WTC11 (cell line): Measurements from ENCODE around the gene CPNE4. TPM values are rescaled to one million over a fixed set of nuclear protein-coding genes. Genes with fewer than 3 reads are reported as not detected.

Experiments used
- ATAC-seq: fragments of 200-7000 bp; cut with Tn5 transposase; 2 replicates; pipeline ENCODE4 v1.10.0; 2021; ENCODE audit warnings: mild to moderate bottlenecking, moderate library complexity
- CTCF ChIA-PET: fragments of 300-600 bp; sonication (Branson Sonifier 250); formaldehyde crosslinking; loops from one replicate; lab custom pipeline; 2021; ENCODE audit warnings: antibody characterized with exemption; lab: Charles Lee
- POLR2A ChIA-PET: fragments of 350-600 bp; sonication (Branson Sonifier 250); formaldehyde crosslinking; loops from one replicate; lab custom pipeline; 2021; ENCODE audit warnings: antibody characterized with exemption; lab: Charles Lee
- DNase-seq: peaks from one replicate; pipeline ENCODE4 v3.0.0; 2021; ENCODE audit warnings: low spot score
- H3K27ac Mint-ChIP-seq: 2 replicates; pipeline ENCODE4 v1.8.0; 2021; ENCODE audit warnings: mixed read lengths
- H3K27me3 Mint-ChIP-seq: 2 replicates; pipeline ENCODE4 v1.8.0; 2021; ENCODE audit warnings: low read depth, mild to moderate bottlenecking, moderate library complexity, mixed read lengths
- H3K36me3 Mint-ChIP-seq: 2 replicates; pipeline ENCODE4 v1.8.0; 2021; ENCODE audit warnings: mixed read lengths
- H3K4me1 Mint-ChIP-seq: 2 replicates; pipeline ENCODE4 v1.8.0; 2022; ENCODE audit warnings: mixed read lengths
- H3K4me3 Mint-ChIP-seq: 2 replicates; pipeline ENCODE4 v1.8.0; 2021; ENCODE audit warnings: mild to moderate bottlenecking, moderate library complexity, mixed read lengths
- H3K9me3 Mint-ChIP-seq: 2 replicates; pipeline ENCODE4 v1.8.0; 2021; ENCODE audit warnings: mixed read lengths
- ATF1 ChIP-seq: sonication (generic); formaldehyde crosslinking; IDR thresholded peaks from 2 replicates; pipeline ENCODE4 v1.8.1; 2023; ENCODE audit warnings: mild to moderate bottlenecking, moderate library complexity, missing genetic modification reagents
- E2F1 ChIP-seq: sonication (generic); formaldehyde crosslinking; IDR thresholded peaks from 2 replicates; pipeline ENCODE4 v1.8.0; 2022; ENCODE audit warnings: mild to moderate bottlenecking, missing genetic modification reagents
- FOXP1 ChIP-seq: sonication (generic); formaldehyde crosslinking; IDR thresholded peaks from 2 replicates; pipeline ENCODE4 v1.8.0; 2022; ENCODE audit warnings: missing genetic modification reagents, mild to moderate bottlenecking, moderate library complexity, borderline replicate concordance
- NR3C1 ChIP-seq: sonication (generic); formaldehyde crosslinking; conservative IDR thresholded peaks from 2 replicates; pipeline ENCODE4 v1.8.1; 2023; ENCODE audit warnings: low read depth, mild to moderate bottlenecking, missing genetic modification reagents
- PRRX2 ChIP-seq: fragments of 250-450 bp; sonication (Bioruptor Pico); IDR thresholded peaks from 2 replicates; pipeline ENCODE4 v1.8.0; 2021; ENCODE audit warnings: mild to moderate bottlenecking
- TEAD4 ChIP-seq: sonication (generic); formaldehyde crosslinking; IDR thresholded peaks from 2 replicates; pipeline ENCODE4 v1.8.0; 2022; ENCODE audit warnings: mild to moderate bottlenecking, missing genetic modification reagents
- USF1 ChIP-seq: sonication (generic); formaldehyde crosslinking; IDR thresholded peaks from 2 replicates; pipeline ENCODE4 v1.8.0; 2022; ENCODE audit warnings: mild to moderate bottlenecking, missing genetic modification reagents
- USF2 ChIP-seq: sonication (generic); formaldehyde crosslinking; IDR thresholded peaks from 2 replicates; pipeline ENCODE4 v1.8.1; 2023; ENCODE audit warnings: mild to moderate bottlenecking, missing genetic modification reagents, moderate library complexity
- ZMAT4 ChIP-seq: fragments of 250-450 bp; sonication (Bioruptor Pico); IDR thresholded peaks from 2 replicates; pipeline ENCODE4 v1.9.0; 2021; ENCODE audit warnings: mild to moderate bottlenecking
- ZNF263 ChIP-seq: sonication (generic); formaldehyde crosslinking; IDR thresholded peaks from 2 replicates; pipeline ENCODE4 v1.8.1; 2022; ENCODE audit warnings: low read depth, mild to moderate bottlenecking, moderate library complexity, missing genetic modification reagents
- ZNF317 ChIP-seq: sonication (generic); formaldehyde crosslinking; IDR thresholded peaks from 2 replicates; pipeline ENCODE4 v1.8.1; 2023; ENCODE audit warnings: low read depth, mild to moderate bottlenecking, moderate library complexity, missing genetic modification reagents, borderline replicate concordance
- ZNF416 ChIP-seq: fragments of 250-450 bp; sonication (Bioruptor Pico); IDR thresholded peaks from 2 replicates; pipeline ENCODE4 v1.9.0; 2021; ENCODE audit warnings: mild to moderate bottlenecking, inconsistent platforms
- total RNA-seq: library from RNA; stranded (reverse); gene quantifications from 3 replicates; pipeline ENCODE4 v1.2.3, GENCODE V29; 2021
- TF ChIP-seq, protein P1 (sequence below): fragments of 250-450 bp; sonication (Bioruptor Pico); IDR thresholded peaks from 2 replicates; pipeline ENCODE4 v1.9.0; 2021; ENCODE audit warnings: mild to moderate bottlenecking
- TF ChIP-seq, protein P2 (sequence below): fragments of 250-450 bp; sonication (Bioruptor Pico); IDR thresholded peaks from 2 replicates; pipeline ENCODE4 v2.1.2; 2022; ENCODE audit warnings: mild to moderate bottlenecking, moderate library complexity
- TF ChIP-seq, protein P3 (sequence below): sonication (generic); formaldehyde crosslinking; IDR thresholded peaks from 2 replicates; pipeline ENCODE4 v1.8.1; 2023; ENCODE audit warnings: mild to moderate bottlenecking, missing genetic modification reagents
- TF ChIP-seq, protein P4 (sequence below): fragments of 250-450 bp; sonication (Bioruptor Pico); IDR thresholded peaks from 2 replicates; pipeline ENCODE4 v1.9.0; 2021; ENCODE audit warnings: moderate library complexity, mild to moderate bottlenecking, inconsistent platforms, borderline replicate concordance

The CPNE4 gene
- total RNA-seq, 1 experiment from 2014 or later, result 2.4 TPM

- ATAC-seq, result no peak
- no peaks in the 10 kb centered on the region for H3K36me3 Mint-ChIP-seq
- peaks cover 2% of the 10 kb centered on the region; the same call in 1 of the 2 replicates for H3K9me3 Mint-ChIP-seq
- DNase-seq, result no peak
- ChIA-PET CTCF (no interaction called here), POLR2A (no interaction called here)
- no peaks in the 10 kb centered on the region for H3K27me3 Mint-ChIP-seq
- H3K4me1 Mint-ChIP-seq, result peaks cover 53% of the 10 kb centered on the region
- H3K4me3 Mint-ChIP-seq, result no peak overlapping the region
- no peak for TF ChIP-seq NR3C1 (CRISPR knock-in tag)
- TF ChIP-seq USF2 (CRISPR knock-in tag), result no peak
- TF ChIP-seq, protein P1, sequence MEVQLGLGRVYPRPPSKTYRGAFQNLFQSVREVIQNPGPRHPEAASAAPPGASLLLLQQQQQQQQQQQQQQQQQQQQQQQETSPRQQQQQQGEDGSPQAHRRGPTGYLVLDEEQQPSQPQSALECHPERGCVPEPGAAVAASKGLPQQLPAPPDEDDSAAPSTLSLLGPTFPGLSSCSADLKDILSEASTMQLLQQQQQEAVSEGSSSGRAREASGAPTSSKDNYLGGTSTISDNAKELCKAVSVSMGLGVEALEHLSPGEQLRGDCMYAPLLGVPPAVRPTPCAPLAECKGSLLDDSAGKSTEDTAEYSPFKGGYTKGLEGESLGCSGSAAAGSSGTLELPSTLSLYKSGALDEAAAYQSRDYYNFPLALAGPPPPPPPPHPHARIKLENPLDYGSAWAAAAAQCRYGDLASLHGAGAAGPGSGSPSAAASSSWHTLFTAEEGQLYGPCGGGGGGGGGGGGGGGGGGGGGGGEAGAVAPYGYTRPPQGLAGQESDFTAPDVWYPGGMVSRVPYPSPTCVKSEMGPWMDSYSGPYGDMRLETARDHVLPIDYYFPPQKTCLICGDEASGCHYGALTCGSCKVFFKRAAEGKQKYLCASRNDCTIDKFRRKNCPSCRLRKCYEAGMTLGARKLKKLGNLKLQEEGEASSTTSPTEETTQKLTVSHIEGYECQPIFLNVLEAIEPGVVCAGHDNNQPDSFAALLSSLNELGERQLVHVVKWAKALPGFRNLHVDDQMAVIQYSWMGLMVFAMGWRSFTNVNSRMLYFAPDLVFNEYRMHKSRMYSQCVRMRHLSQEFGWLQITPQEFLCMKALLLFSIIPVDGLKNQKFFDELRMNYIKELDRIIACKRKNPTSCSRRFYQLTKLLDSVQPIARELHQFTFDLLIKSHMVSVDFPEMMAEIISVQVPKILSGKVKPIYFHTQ (CRISPR knock-in tag), result no peak
- TF ChIP-seq, protein P2, sequence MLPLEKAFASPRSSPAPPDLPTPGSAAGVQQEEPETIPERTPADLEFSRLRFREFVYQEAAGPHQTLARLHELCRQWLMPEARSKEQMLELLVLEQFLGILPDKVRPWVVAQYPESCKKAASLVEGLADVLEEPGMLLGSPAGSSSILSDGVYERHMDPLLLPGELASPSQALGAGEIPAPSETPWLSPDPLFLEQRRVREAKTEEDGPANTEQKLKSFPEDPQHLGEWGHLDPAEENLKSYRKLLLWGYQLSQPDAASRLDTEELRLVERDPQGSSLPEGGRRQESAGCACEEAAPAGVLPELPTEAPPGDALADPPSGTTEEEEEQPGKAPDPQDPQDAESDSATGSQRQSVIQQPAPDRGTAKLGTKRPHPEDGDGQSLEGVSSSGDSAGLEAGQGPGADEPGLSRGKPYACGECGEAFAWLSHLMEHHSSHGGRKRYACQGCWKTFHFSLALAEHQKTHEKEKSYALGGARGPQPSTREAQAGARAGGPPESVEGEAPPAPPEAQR (CRISPR knock-in tag), result no peak
- TF ChIP-seq USF1 (CRISPR knock-in tag), result no peak
- no peak for TF ChIP-seq ZNF416 (CRISPR knock-in tag)
- no peak for TF ChIP-seq TEAD4
- TF ChIP-seq, protein P3, sequence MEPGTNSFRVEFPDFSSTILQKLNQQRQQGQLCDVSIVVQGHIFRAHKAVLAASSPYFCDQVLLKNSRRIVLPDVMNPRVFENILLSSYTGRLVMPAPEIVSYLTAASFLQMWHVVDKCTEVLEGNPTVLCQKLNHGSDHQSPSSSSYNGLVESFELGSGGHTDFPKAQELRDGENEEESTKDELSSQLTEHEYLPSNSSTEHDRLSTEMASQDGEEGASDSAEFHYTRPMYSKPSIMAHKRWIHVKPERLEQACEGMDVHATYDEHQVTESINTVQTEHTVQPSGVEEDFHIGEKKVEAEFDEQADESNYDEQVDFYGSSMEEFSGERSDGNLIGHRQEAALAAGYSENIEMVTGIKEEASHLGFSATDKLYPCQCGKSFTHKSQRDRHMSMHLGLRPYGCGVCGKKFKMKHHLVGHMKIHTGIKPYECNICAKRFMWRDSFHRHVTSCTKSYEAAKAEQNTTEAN (CRISPR knock-in tag), result no peak
- TF ChIP-seq, protein P4, sequence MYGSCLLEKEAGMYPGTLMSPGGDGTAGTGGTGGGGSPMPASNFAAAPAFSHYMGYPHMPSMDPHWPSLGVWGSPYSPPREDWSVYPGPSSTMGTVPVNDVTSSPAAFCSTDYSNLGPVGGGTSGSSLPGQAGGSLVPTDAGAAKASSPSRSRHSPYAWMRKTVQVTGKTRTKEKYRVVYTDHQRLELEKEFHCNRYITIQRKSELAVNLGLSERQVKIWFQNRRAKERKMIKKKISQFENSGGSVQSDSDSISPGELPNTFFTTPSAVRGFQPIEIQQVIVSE (CRISPR knock-in tag), result no peak
- no peak for TF ChIP-seq FOXP1
- no peak for TF ChIP-seq PRRX2 (CRISPR knock-in tag)
- TF ChIP-seq ZNF263 (CRISPR knock-in tag), result no peak
- H3K27ac Mint-ChIP-seq, result no peak overlapping the region
These were observed 320.1 kb downstream of the CPNE4 start for GRCh38 chr3:131714585-131715220.

- Mint-ChIP-seq H3K9me3 (peaks cover 10% of the 10 kb centered on the region), H3K27me3 (no peaks in the 10 kb centered on the region), H3K4me1 (peaks cover 51% of the 10 kb centered on the region), H3K36me3 (no peaks in the 10 kb centered on the region), H3K27ac (no peak overlapping the region), H3K4me3 (no peak overlapping the region)
- ATAC-seq (no peak), DNase-seq (no peak)
- ChIA-PET CTCF (no interaction called here), POLR2A (no interaction called here)
- TF ChIP-seq USF1 (CRISPR knock-in tag) (no peak), ZMAT4 (CRISPR knock-in tag) (no peak), PRRX2 (CRISPR knock-in tag) (no peak), E2F1 (CRISPR knock-in tag) (no peak), ATF1 (CRISPR knock-in tag) (no peak), ZNF317 (CRISPR knock-in tag) (no peak)
These were observed 321.2 kb downstream of the CPNE4 start for GRCh38 chr3:131713416-131714123.
